SKM-1 treated with dmso at 0.1 percent for 144 hours (cell line): ENCODE measurements around the gene NECAB2.

Experiments used
- DNase-seq: peaks from one replicate; lab custom pipeline; 2025; ENCODE audit not compliant: unreplicated experiment; lab: John Stamatoyannopoulos, UW

The NECAB2 gene

DNA sequence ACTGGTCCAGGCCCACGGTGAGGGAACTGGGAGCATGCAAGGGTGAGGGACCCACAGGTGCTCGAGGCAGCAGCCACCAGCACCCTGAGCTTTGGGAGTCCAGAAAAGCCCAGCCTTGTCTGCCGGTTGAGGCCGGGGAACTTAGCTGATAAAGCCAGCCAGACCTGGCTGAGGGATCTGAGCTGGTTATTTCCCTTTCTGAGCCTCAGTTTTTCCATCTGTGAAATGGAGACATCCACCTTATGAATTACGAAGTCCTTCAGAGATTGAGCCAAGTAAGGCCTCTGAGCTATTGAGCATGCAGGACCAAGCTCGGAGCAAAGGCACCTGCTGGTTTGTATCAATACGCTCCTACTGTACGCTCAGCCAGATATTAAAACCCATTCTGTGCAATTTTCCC is 13.8 kb downstream of the NECAB2 start:
- DNase-seq, result no peak

DNA sequence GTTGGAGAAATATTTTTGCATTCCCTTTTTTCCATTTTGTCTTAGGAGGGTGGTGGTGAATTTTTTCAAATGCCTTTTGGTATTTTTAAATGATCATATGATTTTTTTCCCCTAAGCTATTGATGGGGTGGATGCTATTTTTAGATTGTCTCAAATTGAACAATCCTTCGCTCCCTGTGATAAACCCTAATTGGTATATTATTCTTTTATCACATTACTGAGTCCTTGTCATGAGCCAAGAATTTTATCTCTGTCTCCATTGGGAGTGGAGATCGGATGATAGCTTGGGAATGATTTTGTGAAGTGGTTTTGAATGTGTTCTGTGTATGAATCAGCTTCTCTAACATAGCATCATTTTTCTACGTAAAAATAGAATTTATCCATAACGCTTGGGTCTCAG is 15.4 kb downstream of the NECAB2 start:
- no peak for DNase-seq

DNA sequence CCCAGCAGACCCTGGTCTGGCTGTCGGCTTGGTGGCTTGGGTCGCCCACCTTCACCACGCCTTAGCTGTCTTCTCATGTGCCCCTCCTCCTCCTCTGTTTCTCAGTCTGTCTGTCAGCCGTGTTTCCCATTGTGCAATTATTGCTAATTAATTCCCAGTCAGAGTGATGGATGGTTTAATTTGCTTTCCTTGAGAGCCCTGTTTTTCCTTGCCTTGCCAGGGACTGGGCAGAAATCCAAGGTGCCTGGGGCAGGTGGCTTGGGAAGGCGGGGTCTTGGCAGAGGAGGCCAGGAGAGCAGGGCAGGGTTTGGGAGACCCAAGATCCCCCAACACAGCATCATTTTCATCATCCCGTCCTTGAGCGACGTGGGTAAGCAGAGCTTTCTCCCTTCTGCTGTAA is 21.3 kb downstream of the NECAB2 start:
- DNase-seq, result no peak

GRCh38 chr16:83990492-83990891 is 22.4 kb downstream of the NECAB2 start:
- DNase-seq, result no peak

GRCh38 chr16:83992624-83993023 is 24.6 kb downstream of the NECAB2 start:
- DNase-seq, result no peak

GRCh38 chr16:83994087-83994486 is 26.0 kb downstream of the NECAB2 start:
- DNase-seq, result peak; percentile 90

DNA sequence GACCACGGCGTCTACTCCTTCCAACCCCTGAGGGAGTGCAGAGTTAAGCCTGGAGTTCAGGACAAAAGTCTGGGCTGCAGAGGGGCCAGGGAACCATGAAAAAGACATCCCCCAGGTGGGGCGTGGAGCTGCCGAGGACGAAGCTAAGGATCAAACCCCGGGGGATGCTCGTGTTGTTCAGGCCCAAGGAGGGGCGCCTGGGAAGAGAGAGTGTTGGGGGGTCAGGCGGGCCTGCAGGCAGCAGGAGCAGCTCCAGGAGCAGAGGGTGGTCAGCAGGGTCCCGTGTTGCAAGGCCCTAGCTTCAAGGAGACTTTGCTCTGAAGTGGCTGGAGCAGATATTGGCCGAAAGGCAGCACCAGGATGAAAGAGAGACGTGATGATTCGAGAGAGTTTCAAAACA is 26.7 kb downstream of the NECAB2 start:
- no peak for DNase-seq

DNA sequence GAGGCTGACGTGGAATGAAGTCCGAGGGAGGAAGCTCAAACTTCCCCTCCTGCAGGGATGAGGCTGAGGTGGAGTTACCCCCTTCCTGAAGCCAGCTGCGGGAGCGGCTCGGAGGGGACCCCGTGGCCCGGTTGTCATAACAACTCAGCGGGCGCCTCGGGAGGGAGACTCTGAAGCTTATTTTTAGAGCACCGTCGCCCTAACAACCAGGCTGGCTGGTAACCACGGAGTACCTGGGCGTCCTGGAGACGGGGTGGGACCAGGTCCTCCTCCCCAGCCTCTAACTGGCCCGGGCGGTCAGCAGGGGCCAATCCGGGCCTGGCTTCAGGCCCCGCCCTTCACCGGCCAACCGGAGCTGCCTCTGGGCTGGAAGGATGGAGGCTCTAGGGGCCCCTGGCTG is 27.7 kb downstream of the NECAB2 start:
- DNase-seq, result no peak

DNA sequence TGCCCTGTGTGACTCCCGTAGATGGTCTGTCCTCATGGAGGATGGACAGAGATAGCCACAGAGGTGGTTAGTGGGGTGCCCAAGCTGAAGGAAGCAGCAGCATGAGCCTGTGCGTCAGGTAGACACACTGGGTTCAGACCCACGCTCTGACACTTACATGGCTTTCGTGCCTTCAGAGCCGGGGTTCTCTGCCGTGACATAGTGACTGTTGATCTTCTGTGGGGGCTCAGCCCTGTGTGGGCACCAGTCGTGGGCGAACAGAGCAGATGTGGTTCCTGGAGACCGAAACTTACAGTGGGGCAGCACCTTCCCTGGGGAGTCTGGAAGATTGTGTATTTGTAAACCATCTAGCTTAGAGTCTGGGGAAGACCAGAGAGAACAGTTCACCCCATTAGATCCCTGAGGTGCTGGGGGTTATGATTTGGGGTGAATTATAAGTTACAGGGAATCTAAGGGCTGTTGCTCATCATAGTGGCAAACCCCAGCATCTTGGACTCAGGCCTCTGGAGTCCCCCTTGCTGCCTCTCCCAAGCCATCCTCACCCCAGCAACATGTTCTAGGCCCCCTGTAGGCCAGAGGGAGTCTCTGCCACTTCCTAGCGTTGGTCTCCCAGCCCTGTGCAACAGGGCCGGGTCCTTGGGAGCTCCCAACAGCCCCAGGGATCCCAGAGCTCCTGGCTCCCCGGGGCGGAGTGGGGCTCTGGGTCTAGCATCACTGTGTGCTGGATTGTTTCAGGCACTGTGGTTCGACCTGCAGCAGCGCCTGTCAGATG is 28.6 kb downstream of the NECAB2 start:
- DNase-seq, result no peak

DNA sequence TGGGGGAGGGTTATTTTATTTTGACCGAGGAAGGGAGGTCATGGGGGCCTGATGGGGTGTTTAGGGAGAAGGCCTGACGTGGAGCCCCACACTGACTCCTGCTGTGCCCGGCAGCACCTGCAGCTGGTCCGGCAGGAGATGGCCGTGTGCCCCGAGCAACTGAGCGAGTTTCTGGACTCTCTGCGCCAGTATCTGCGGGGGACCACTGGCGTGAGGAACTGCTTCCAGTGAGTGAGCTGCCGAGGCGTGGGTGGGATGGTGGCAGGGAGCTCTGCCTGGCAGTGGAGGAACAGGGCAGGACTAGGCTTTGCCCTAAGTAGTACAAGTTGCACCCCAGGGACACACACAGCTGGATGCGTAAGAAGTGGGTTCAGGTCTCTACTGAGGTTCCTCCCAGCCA is 30.0 kb downstream of the NECAB2 start:
- DNase-seq, result no peak

GRCh38 chr16:84000989-84001642 is 33.1 kb downstream of the NECAB2 start:
- no peak for DNase-seq

- no peak for DNase-seq
These were observed 33.7 kb downstream of the NECAB2 start for GRCh38 chr16:84001726-84002125.

DNA sequence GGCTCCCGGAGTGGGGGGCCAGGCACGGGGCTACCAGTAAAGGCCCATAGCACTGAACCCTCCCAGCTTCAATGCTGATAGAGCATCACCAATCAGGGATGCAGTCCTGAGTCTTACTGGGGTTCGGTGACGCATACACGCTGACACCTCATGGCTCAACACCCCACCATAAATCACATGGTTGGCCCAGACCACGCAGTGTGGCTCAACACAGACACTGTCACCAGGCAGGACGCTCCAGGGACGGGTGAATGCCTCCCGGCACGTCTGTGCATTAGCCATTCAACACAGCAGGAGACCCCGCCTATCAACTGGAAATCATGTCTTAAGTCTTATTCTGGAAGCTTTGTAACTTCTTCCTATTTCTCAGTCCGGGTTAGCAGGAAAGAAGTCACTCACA is 35.0 kb downstream of the NECAB2 start:
- no peak for DNase-seq

DNA sequence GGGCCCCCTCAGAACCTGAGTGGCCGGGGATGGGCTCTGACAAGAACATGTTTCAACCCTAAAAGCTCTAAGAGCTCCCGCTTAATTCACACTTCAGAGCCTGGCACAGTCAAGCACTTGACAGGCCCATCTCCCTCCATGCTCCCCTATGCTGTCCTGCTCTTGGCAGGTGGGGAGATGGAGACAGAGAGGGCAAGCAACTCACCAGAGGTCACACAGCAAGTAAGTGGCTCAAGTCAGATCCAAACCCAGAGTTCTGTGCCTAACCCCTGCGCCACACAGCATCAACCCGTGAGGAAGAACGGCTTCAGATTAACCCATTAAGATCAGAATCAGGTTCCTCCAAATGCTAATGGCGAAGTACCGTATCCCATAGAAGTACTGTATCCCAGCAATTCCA is 36.4 kb downstream of the NECAB2 start:
- DNase-seq, result no peak

- DNase-seq, result no peak
These were observed 37.3 kb downstream of the NECAB2 start for GRCh38 chr16:84005391-84005790.

GRCh38 chr16:84007520-84007919 is 39.5 kb downstream of the NECAB2 start:
- no peak for DNase-seq

- DNase-seq, result no peak
These were observed 39.9 kb downstream of the NECAB2 start for GRCh38 chr16:84007965-84008364.

DNA sequence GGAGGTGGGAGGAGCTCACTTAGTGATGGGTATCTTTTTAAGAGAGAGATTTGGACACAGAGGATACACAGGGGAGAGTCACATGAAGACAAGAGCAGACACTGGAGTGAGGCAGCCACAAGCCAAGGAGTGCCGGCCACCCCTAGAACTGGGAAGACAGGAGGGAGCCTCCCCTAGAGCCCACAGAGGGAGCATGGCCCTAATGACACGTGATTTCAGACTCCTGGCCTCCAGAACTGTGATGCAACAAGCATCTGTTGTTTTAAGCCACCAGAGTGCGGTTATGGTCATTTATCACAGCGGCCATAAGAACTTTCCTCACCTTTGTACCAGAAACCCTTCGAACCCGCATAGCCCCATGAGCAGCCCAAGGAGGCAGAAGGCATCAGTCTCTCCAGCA is 41.2 kb downstream of the NECAB2 start:
- DNase-seq, result no peak

- DNase-seq, result peak; percentile 98
These were observed 45.9 kb downstream of the NECAB2 start for GRCh38 chr16:84013787-84014569.

DNA sequence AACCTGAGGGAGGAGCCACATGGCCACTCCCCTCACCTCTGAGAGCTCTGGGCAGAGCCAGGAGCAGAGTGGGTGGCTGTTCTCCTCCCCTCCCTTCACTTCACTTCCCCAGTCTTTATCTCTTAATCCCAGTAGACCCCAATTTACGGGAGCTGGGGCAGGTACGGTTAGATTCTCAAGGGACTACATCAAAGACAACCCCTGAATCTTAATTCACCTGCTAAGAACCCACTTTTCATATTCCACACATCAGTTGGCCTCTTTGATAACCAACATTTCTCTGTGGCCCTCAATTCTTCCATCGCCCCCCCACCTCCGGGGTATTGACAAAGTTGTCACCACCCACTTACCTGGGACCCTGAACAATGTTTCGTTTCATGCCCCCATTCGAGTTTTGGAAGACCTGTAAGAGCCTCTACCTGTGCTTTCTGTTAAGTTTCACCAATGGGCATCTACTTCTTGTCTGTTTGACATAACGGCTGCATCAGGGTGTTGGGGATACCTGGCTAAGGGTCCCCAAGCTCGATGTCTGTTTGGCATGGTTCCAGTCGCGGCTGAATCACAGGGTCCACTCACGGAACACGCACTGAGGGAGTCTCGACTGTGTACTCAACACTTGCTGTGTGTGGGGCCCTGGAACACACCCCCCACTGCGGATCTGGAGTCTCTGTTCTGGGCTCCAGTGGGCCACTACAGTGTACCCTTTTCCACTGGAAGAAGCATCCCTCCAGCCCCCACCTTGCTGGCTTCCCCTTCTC is 46.7 kb downstream of the NECAB2 start:
- no peak for DNase-seq

DNA sequence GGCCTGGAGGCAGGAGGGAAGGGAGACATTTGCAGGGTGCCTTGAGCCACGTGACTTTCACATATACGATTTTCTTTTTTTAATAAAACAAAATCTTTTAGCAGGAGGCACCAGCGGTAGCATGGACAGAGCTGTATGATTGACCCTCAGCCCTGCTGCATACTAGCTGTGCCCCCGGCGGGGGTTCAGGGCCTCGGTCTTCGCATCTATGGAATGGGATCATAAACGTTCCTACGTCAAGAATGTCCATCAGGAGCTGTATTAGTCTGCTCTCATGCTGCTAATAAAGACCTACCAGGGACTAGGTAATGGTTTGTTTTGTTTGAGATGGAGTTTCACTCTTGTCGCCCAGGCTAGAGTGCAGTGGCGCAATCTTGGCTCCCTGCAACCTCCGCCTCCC is 47.4 kb downstream of the NECAB2 start:
- no peak for DNase-seq
